Hepatocyte (in vitro differentiated cells): Measurements from ENCODE around the gene ANKRD66.

Source experiments
- CTCF ChIP-seq: fragments of 200-600 bp; sonication (generic); IDR thresholded peaks from 2 replicates; pipeline ENCODE4 v1.5.1; 2016; ENCODE audit warnings: antibody characterized with exemption, mild to moderate bottlenecking; ENCODE audit not compliant: poor library complexity
- EZH2phosphoT487 ChIP-seq: fragments of 200-600 bp; sonication (generic); IDR thresholded peaks from one replicate; pipeline ENCODE4 v1.6.1; 2018; ENCODE audit warnings: antibody characterized with exemption, mild to moderate bottlenecking, low read depth, moderate library complexity; ENCODE audit not compliant: unreplicated experiment, severe bottlenecking

- TF ChIP-seq CTCF (no peak), EZH2phosphoT487 (no peak)
Observed at GRCh38 chr6:46784535-46784934, 37.8 kb downstream of the ANKRD66 start.
